Measurements from ENCODE around the gene GFPT2. TPM values are rescaled to one million over a fixed set of nuclear protein-coding genes. Genes with fewer than 3 reads are reported as not detected.

Gene GFPT2
- total and polyA plus RNA-seq, 2 of the 4 experiments (the other 2 are of a cell fraction), result 20.3 to 20.8 TPM

- intact Hi-C loops (cut with micrococcal nuclease), result no loop called here
- H4K91ac ChIP-seq (ENCODE audit: insufficient read depth, low read depth, low read length), result no peak overlapping the region
- H3K79me1 ChIP-seq (ENCODE audit: low read depth in 1 of 2, low read length in 2 of 2), result no peaks in the 10 kb centered on the region
- no TSS peak for BruUV-seq (replicated peaks)
- dilution Hi-C loops (cut with HindIII; ENCODE audit: low sequenced_read_pairs, unreplicated experiment), result no loop called here
- H3K9me3 ChIP-seq (ENCODE audit: control insufficient read depth, insufficient read depth, low read length), result no peaks in the 10 kb centered on the region
- no peaks in the 10 kb centered on the region for H3K4me1 ChIP-seq (ENCODE audit: control insufficient read depth, insufficient read depth, low read length)
- H2AFZ ChIP-seq (replicated peaks; ENCODE audit: low read length, poor library complexity), result no peak overlapping the region
- in situ Hi-C loops (cut with MboI; ENCODE audit: low sequenced_read_pairs), result no loop called here
- DNase-seq (no peak), ATAC-seq (ENCODE audit: low read depth) (no peak)
- no peak overlapping the region for H4K8ac ChIP-seq (ENCODE audit: low read depth in 2 of 2, low read length in 2 of 2)
- H2BK15ac ChIP-seq (ENCODE audit: low read depth, low read length), result no peak overlapping the region
- POLR2A ChIA-PET (ENCODE audit: unreplicated experiment), result no interaction called here
- H4K20me1 ChIP-seq (ENCODE audit: insufficient read depth, low read length), result no peaks in the 10 kb centered on the region
- TF ChIP-seq MXI1 (IDR thresholded peaks at IDR 0.05; ENCODE audit: borderline replicate concordance, low read depth, low read length) (no peak), FOS (IDR thresholded peaks at IDR 0.05; ENCODE audit: low read depth, low read length) (no peak), MAZ (IDR thresholded peaks at IDR 0.05; ENCODE audit: borderline replicate concordance, low read depth, low read length) (no peak), BHLHE40 (IDR thresholded peaks at IDR 0.05; ENCODE audit: low read depth, low read length) (no peak), RCOR1 (IDR thresholded peaks at IDR 0.05; ENCODE audit: insufficient replicate concordance, low read length) (no peak)
- TF ChIP-seq, protein P1, sequence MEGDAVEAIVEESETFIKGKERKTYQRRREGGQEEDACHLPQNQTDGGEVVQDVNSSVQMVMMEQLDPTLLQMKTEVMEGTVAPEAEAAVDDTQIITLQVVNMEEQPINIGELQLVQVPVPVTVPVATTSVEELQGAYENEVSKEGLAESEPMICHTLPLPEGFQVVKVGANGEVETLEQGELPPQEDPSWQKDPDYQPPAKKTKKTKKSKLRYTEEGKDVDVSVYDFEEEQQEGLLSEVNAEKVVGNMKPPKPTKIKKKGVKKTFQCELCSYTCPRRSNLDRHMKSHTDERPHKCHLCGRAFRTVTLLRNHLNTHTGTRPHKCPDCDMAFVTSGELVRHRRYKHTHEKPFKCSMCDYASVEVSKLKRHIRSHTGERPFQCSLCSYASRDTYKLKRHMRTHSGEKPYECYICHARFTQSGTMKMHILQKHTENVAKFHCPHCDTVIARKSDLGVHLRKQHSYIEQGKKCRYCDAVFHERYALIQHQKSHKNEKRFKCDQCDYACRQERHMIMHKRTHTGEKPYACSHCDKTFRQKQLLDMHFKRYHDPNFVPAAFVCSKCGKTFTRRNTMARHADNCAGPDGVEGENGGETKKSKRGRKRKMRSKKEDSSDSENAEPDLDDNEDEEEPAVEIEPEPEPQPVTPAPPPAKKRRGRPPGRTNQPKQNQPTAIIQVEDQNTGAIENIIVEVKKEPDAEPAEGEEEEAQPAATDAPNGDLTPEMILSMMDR (conservative IDR thresholded peaks at IDR 0.05; ENCODE audit: low read depth, low read length), result no peak
- no peak overlapping the region for H3K18ac ChIP-seq (ENCODE audit: low read depth, low read length)
- H3K27me3 ChIP-seq (ENCODE audit: control insufficient read depth, insufficient read depth, low read length), result no peaks in the 10 kb centered on the region
- H3K23ac ChIP-seq (ENCODE audit: low read depth, low read length), result no peak overlapping the region
- no peak overlapping the region for H3K27ac ChIP-seq (ENCODE audit: insufficient read depth, low read length)
- no peak overlapping the region for H4K5ac ChIP-seq (ENCODE audit: low read depth, low read length)
- no peak overlapping the region for H3K56ac ChIP-seq (ENCODE audit: extremely low read depth, insufficient read depth, low read length)
- H2AK9ac ChIP-seq (replicated peaks; ENCODE audit: low read depth, low read length, poor library complexity), result no peak overlapping the region
- no peak overlapping the region for H3K4me3 ChIP-seq (ENCODE audit: insufficient read depth, low read depth, low read length)
- no peaks in the 10 kb centered on the region for H3K9me1 ChIP-seq (ENCODE audit: insufficient read depth, low read length)
- H2BK5ac ChIP-seq (ENCODE audit: low read depth, low read length, poor library complexity, severe bottlenecking), result no peak overlapping the region
- H2BK20ac ChIP-seq (ENCODE audit: low read depth, low read length), result no peak overlapping the region
- no peak overlapping the region for H2BK120ac ChIP-seq (ENCODE audit: low read depth, low read length)
- CTCF ChIA-PET, result no interaction called here
- no peak overlapping the region for H3K14ac ChIP-seq (replicated peaks; ENCODE audit: low read depth, low read length)
- no peak overlapping the region for H3K9ac ChIP-seq (ENCODE audit: low read depth, low read length)
- H2AK5ac ChIP-seq (ENCODE audit: low read depth, low read length), result no peak overlapping the region
- no peaks in the 10 kb centered on the region for H3K36me3 ChIP-seq (ENCODE audit: control insufficient read depth, insufficient read depth, low read length)
- no CpG with 5 or more reads among the region's 7 CpGs for WGBS, 2 experiments (ENCODE audit: extremely low coverage in 2 of 2, insufficient read length in 1 of 2)
- no peak overlapping the region for H3K4ac ChIP-seq (ENCODE audit: low read depth, low read length)
- H3K4me2 ChIP-seq (ENCODE audit: low read depth, low read length), result no peak overlapping the region
These were observed 38.1 kb upstream of the GFPT2 start for GRCh38 chr5:180391276-180391675.

All from IMR-90 (cell line).